GM21447 (cell line): Measurements from ENCODE around the gene DOK1.

Source experiments
- ATAC-seq: cut with Tn5 transposase; IDR thresholded peaks from one replicate; pipeline ENCODE4 v1.9.1; 2021; ENCODE audit not compliant: unreplicated experiment

The DOK1 gene

GRCh38 chr2:74525717-74526648 lies 28.5 kb upstream of the DOK1 start, which contains the start of gene DQX1:
Gene DQX1 (minus strand): TSS chr2:74526231. CDS start chr2:74525729, 502 bp downstream.
- no peak for ATAC-seq

- ATAC-seq, result no peak
Measured at GRCh38 chr2:74526649-74527230, 27.8 kb upstream of the DOK1 start.

- no peak for ATAC-seq
Measured at GRCh38 chr2:74527741-74528140, 26.8 kb upstream of the DOK1 start.

DNA sequence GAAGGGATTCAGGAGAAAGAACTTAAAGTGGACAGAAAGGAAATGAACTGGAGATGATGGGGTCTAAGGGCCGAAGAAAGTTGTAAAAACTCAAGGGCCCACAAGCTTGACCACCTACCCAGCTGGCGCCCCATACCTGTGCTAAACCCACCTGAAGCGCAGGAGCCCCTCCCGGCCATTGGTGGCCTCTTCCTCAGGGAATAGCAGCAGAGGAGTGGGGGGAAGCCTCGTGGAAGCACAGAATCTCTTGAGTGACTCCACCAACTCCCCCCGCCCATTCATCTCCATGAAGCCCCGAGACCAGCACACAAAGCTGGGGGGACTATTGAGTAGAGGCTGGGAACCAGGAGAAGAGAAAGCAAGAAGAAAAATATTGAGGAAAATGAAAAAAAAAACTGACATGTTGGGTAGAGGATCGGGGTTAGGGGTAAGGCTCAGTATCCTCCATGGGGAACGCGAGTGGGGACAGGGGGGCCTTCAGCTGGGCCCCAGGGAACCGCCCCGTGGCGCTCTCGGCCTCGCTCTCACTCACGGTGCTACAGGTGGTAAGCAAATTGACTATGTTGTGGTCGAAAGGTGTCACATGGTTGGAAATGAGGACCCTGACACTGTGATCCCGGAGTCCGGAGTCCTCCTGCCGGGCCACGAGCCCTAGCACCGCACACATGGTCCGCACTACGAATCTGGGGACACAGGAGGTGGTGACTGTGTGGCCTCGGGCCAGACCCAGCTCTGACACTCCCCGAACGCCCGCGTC lies 25.7 kb upstream of the DOK1 start:
- peak; percentile 8 for ATAC-seq

GRCh38 chr2:74529357-74530238 lies 24.9 kb upstream of the DOK1 start, which contains the start of the genes AUP1 and HTRA2:
Gene AUP1 (minus strand): TSS chr2:74529706. CDS start chr2:74529629, 77 bp downstream.
Gene HTRA2 (plus strand): TSS chr2:74529933. CDS start chr2:74530007, 74 bp downstream.
- peak; percentile 73 for ATAC-seq

DNA sequence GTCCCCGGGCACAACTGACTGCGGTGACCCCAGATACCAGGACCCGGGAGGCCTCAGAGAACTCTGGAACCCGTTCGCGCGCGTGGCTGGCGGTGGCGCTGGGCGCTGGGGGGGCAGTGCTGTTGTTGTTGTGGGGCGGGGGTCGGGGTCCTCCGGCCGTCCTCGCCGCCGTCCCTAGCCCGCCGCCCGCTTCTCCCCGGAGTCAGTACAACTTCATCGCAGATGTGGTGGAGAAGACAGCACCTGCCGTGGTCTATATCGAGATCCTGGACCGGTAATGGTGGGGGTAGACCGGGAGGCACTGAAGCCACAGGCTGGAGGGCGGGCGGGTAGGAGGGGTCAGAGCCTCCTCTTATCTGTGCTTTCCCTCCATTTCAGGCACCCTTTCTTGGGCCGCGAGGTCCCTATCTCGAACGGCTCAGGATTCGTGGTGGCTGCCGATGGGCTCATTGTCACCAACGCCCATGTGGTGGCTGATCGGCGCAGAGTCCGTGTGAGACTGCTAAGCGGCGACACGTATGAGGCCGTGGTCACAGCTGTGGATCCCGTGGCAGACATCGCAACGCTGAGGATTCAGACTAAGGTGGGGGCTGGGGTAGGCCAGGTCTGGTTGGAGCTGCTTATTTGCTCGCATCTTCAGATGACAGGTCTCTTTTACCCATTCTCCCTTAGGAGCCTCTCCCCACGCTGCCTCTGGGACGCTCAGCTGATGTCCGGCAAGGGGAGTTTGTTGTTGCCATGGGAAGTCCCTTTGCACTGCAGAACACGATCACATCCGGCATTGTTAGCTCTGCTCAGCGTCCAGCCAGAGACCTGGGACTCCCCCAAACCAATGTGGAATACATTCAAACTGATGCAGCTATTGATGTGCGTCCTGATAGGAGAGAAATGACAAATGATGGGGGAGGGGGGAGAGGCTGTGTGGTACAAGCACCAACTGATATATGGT lies 24.0 kb upstream of the DOK1 start:
- ATAC-seq, result peak; percentile 39

DNA sequence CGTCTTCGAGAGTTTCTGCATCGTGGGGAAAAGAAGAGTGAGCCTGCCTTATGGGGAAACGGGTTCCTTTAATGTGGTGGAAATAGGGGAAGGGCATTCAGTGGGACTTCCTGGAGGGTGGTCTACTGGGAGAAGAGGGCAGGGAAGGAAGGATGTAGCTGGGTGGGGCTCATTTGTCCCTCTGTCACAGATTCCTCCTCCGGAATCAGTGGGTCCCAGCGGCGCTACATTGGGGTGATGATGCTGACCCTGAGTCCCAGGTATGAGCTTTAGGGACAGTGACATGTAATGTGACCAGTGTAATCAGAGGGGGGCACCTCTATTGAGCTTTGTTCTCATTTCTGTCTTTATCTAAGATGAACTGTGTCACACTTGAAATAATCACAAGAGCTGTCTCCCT lies 22.9 kb upstream of the DOK1 start:
- ATAC-seq, result no peak

- no peak for ATAC-seq
Measured at GRCh38 chr2:74532222-74532621, 22.3 kb upstream of the DOK1 start.

DNA sequence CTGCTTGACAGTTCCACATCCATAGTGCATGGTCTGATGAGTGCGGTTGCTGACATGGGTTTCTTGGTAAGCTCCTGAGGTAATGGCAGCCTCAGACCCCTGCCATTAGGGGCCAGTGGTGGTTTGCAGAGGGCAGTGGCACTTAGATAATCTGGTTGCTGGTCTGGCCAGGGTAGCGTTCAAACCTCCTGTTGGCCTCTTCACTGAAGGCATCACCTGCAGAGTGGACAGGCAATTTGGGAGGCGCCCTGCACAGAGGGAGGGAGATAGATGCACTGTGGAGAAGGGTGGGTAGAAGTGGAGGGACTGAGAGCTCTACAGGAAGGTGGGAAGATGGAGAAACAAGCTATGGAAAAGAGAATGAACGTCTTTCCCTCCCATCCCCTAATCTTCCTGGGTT lies 21.1 kb upstream of the DOK1 start:
- ATAC-seq, result no peak

GRCh38 chr2:74534411-74534810 lies 20.1 kb upstream of the DOK1 start:
- ATAC-seq, result no peak

- ATAC-seq, result no peak
Measured at GRCh38 chr2:74535440-74535965, 19.0 kb upstream of the DOK1 start.

DNA sequence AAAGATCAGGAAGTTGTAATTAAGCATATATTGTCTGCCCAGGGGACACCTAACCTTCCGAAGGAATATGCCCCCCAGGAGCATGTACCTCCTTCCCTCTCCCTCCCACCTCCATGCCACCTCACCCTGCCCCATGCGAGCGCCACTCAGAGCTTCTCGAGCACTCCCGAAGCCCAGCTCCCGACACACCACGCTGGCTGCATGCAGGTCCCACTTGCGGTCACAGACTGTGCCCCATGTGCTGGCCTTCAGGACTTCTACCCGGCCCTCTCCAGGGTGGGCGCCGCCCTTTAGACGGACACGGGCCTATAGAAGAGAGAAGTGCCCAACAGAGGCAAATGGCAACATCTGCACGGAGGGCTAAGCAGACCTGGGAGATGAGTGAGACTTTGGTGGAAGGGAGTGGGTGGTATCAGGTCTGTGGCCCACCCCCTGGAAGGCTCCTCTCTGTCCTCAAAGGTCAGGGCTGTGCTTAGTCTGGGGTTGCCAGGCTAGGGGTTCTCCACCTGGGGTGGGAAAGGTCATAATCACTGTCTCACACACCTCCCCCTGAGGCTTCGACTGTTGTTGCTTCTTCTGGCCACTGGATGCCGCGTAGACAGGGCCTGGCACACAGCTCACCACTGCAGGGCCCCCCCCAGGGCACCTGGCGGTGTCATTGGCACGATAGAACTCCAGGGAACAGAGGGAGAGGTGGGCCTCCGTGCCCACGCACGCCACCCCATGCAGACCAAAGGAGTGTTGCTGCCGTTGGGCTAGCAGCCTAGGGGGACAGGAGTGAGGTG lies 18.2 kb upstream of the DOK1 start:
- no peak for ATAC-seq

GRCh38 chr2:74537140-74537539 lies 17.4 kb upstream of the DOK1 start:
- no peak for ATAC-seq

DNA sequence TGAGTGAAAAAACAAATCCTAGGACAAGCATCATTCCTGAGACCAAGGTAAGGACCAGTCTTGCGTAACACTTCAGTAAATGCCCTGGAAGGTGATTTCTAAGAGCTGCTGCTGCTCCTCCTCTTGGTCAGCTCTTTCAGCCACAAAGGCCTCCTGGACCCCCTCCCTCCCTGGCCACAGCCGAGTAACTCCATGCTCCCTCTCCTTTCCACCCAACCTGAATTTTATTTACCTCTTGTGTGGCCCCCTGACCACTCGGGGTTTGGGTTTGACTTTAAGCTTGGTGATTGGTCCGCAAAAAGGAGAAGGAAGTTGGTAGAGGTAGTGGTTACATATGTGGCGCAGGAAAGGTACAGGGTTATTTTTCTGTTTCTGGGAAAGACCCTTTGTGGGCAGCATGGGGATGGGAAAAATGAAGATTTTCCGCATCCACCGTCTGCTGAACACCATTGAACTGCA lies 15.6 kb upstream of the DOK1 start:
- ATAC-seq, result no peak

DNA sequence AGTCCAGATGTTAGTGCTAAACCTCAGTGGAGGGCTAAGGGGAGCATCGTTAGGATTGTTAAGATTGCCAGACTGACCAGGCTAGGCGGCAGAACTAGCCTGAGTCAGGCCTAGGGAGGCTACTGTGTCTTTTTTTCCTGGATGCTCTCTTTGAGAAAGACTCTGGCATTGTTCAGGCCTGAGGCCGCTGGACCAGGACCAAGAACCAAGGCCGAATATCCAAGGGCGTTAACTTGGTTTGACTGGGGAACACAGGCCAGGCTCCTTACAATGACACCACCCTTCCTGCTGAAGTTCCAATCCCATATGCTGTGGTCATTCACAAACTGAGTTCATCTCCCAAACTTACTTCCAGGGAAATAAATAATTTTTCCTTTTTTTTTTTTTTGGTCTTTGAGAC lies 14.2 kb upstream of the DOK1 start:
- no peak for ATAC-seq

GRCh38 chr2:74542978-74543377 lies 11.5 kb upstream of the DOK1 start:
- ATAC-seq, result no peak

- ATAC-seq, result no peak
Measured at GRCh38 chr2:74544634-74545033, 9.9 kb upstream of the DOK1 start.

GRCh38 chr2:74546004-74546403 lies 8.5 kb upstream of the DOK1 start:
- no peak for ATAC-seq
